Stimulated activated CD4-positive, alpha-beta T cell treated with anti-CD3 and anti-CD28 coated beads, Interleukin-4, amount 100 ng/mL, for 4 hours (primary cell): ENCODE measurements around the gene SSX1.
"Not testable (repeated sequence)": the region's sequence is repeated elsewhere in the genome, so short reads cannot be mapped to it uniquely, and the experiment has no call there.

Experiments used
- DNase-seq, 2 experiments: peaks; one replicate each; pipeline ENCODE4 v3.0.0-alpha.2; 2020

The SSX1 gene

GRCh38 chrX:48255062-48255796 is at the start of gene SSX1:
TSS of gene SSX1 (plus strand) at chrX:48255392. CDS start at chrX:48257242, 1,850 bp downstream.
- DNase-seq: not testable (repeated sequence)

GRCh38 chrX:48214341-48214740 is 40.9 kb upstream of the SSX1 start:
- not testable (repeated sequence) for DNase-seq

GRCh38 chrX:48224196-48224595 is 31.0 kb upstream of the SSX1 start:
- not testable (repeated sequence) for DNase-seq

- not testable (repeated sequence) for DNase-seq
Observed at GRCh38 chrX:48252945-48253344, 2.2 kb upstream of the SSX1 start.

- not testable (repeated sequence) for DNase-seq
Observed at GRCh38 chrX:48274365-48274764, 19.2 kb downstream of the SSX1 start.

- DNase-seq: no peak
Observed at GRCh38 chrX:48278958-48279357, 23.8 kb downstream of the SSX1 start.

- not testable (repeated sequence) for DNase-seq
Observed at GRCh38 chrX:48280729-48281128, 25.5 kb downstream of the SSX1 start.

GRCh38 chrX:48306175-48306574 is 51.0 kb downstream of the SSX1 start:
- DNase-seq: no peak

GRCh38 chrX:48313996-48314395 is 58.8 kb downstream of the SSX1 start:
- not testable (repeated sequence) for DNase-seq
